Vagina (tissue), 2 donors: ENCODE results near the gene ZYG11A. TPM values are rescaled to one million over a fixed set of nuclear protein-coding genes. Genes with fewer than 3 reads are reported as not detected.
"Not testable (repeated sequence)": the region's sequence is repeated elsewhere in the genome, so short reads cannot be mapped to it uniquely, and the experiment has no call there.

Experiments used
- DNase-seq, 2 donors: peaks; one replicate each; pipeline ENCODE4 v3.0.0-alpha.2; 2017; ENCODE audit errors: extremely low spot score in 2 of 2
- H3K27ac ChIP-seq: fragments of 200-600 bp; sonication (generic); one replicate; pipeline ENCODE4 v1.5.1; 2019
- H3K27me3 ChIP-seq: fragments of 200-600 bp; sonication (generic); one replicate; pipeline ENCODE4 v1.5.1; 2019
- H3K36me3 ChIP-seq, 2 donors: fragments of 200-600 bp; sonication (generic); one replicate each; pipeline ENCODE4 v1.5.1; 2017 to 2019
- H3K4me1 ChIP-seq: fragments of 200-600 bp; sonication (generic); one replicate; pipeline ENCODE4 v1.5.1; 2019
- H3K4me3 ChIP-seq, 2 donors: fragments of 200-600 bp; sonication (generic); 1 replicate in 1 of 2; 2 replicates in 1 of 2; pipeline ENCODE4 v1.5.1; 2016 to 2019
- H3K9me3 ChIP-seq: fragments of 200-600 bp; sonication (generic); one replicate; pipeline ENCODE4 v1.5.1; 2019
- POLR2A ChIP-seq, 2 donors: fragments of 450-650 bp; IDR thresholded peaks; one replicate each; pipeline ENCODE4 v1.6.1; 2017; ENCODE audit warnings: antibody characterized with exemption in 2 of 2, mild to moderate bottlenecking in 2 of 2, moderate library complexity in 2 of 2
- POLR2AphosphoS5 ChIP-seq, 2 donors: sonication (generic); formaldehyde crosslinking; IDR thresholded peaks; one replicate each; pipeline ENCODE4 v1.9.0; 2017; ENCODE audit warnings: antibody characterized with exemption in 2 of 2, mild to moderate bottlenecking in 2 of 2, low read depth in 1 of 2; ENCODE audit not compliant: insufficient read depth in 1 of 2
- intact Hi-C: fragments of 100-400 bp; cut with DNase I; formaldehyde crosslinking; loops from one replicate; pipeline ENCODE4 v1.15.1; 2023
- total RNA-seq: library from RNA; depleted of rRNA; stranded (reverse); fragments of >200 nt; gene quantifications from one replicate; pipeline ENCODE4 v1.2.3, GENCODE V29; 2016
- TF ChIP-seq, protein P1 (sequence below), 3 experiments: fragments of 450-650 bp in 2 of 3; fragments of 200-600 bp in 1 of 3; sonication (generic) in 1 of 3; IDR thresholded peaks; one replicate each; pipeline ENCODE4 v1.5.1; 2017 to 2019; ENCODE audit warnings: antibody characterized with exemption in 3 of 3, mild to moderate bottlenecking in 2 of 3, moderate library complexity in 2 of 3

ZYG11A gene
- total RNA-seq = 0.74 TPM

- intact Hi-C loops = no loop called here
- Histone ChIP-seq H3K27me3 (peaks cover 8% of the 10 kb centered on the region), H3K27ac (no peak within 1 kb of the TSS), H3K4me1 (peaks cover 12% of the 10 kb centered on the region), H3K9me3 (no peaks in the 10 kb centered on the region), H3K36me3 (no peaks in the 10 kb centered on the region), H3K4me3 (peak within 1 kb of the TSS; percentile 38 to 39)
- DNase-seq = no peak
- TF ChIP-seq, protein P1, sequence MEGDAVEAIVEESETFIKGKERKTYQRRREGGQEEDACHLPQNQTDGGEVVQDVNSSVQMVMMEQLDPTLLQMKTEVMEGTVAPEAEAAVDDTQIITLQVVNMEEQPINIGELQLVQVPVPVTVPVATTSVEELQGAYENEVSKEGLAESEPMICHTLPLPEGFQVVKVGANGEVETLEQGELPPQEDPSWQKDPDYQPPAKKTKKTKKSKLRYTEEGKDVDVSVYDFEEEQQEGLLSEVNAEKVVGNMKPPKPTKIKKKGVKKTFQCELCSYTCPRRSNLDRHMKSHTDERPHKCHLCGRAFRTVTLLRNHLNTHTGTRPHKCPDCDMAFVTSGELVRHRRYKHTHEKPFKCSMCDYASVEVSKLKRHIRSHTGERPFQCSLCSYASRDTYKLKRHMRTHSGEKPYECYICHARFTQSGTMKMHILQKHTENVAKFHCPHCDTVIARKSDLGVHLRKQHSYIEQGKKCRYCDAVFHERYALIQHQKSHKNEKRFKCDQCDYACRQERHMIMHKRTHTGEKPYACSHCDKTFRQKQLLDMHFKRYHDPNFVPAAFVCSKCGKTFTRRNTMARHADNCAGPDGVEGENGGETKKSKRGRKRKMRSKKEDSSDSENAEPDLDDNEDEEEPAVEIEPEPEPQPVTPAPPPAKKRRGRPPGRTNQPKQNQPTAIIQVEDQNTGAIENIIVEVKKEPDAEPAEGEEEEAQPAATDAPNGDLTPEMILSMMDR (IDR thresholded peaks at IDR 0.05) = no peak
- TF ChIP-seq POLR2A (IDR thresholded peaks at IDR 0.05) = no peak
- no peak for TF ChIP-seq POLR2AphosphoS5 (IDR thresholded peaks at IDR 0.05; ENCODE audit: insufficient read depth in 1 of 2, low read depth in 1 of 2)
Observed at GRCh38 chr1:52842643-52843310, at the start of gene ZYG11A. Gene ZYG11A (plus strand): TSS chr1:52842760. CDS start chr1:52842884, 124 bp downstream.

- H3K4me1 ChIP-seq, intact Hi-C loops, H3K27me3 ChIP-seq, H3K4me3 ChIP-seq, H3K27ac ChIP-seq, DNase-seq, H3K9me3 ChIP-seq: not testable (repeated sequence)
- H3K36me3 ChIP-seq = peaks cover 0 to 21% of the 10 kb centered on the region in 2 donors
Observed at GRCh38 chr1:52793717-52794116, 48.8 kb upstream of the ZYG11A start.

GRCh38 chr1:52795464-52795863 is 47.1 kb upstream of the ZYG11A start:
- Histone ChIP-seq H3K27ac (no peak overlapping the region), H3K36me3 (peaks cover 0 to 21% of the 10 kb centered on the region in 2 donors), H3K4me1 (no peaks in the 10 kb centered on the region), H3K27me3 (no peaks in the 10 kb centered on the region), H3K4me3 (no peak overlapping the region), H3K9me3 (no peaks in the 10 kb centered on the region)
- TF ChIP-seq POLR2AphosphoS5 (IDR thresholded peaks at IDR 0.05; ENCODE audit: insufficient read depth in 1 of 2, low read depth in 1 of 2) = no peak
- no peak for DNase-seq
- intact Hi-C loops = no loop called here

DNA sequence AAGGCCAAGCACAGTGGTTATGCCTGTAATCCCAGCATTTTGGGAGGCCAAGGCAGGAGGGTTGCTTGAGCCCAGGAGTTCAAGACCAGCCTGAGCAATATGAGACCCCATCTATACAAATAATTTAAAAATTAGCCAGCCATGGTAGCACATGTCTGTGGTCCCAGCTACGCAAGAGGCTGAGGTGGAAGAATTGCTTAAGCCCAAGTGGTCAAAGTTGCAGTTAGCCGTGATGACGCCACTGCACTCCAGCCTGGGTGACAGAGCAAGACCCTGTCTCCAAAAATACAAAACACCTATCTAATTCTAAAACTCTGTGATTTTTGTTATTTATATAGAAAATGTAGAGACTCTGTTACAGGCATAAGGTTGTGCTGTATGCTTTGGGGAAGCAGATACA is 44.2 kb upstream of the ZYG11A start:
- no peaks in the 10 kb centered on the region for H3K27me3 ChIP-seq
- intact Hi-C loops = no loop called here
- H3K27ac ChIP-seq = no peak overlapping the region
- no peaks in the 10 kb centered on the region for H3K4me1 ChIP-seq
- H3K9me3 ChIP-seq = no peaks in the 10 kb centered on the region
- H3K36me3 ChIP-seq = peaks cover 0 to 22% of the 10 kb centered on the region in 2 donors
- DNase-seq = no peak
- H3K4me3 ChIP-seq = no peak overlapping the region
- TF ChIP-seq POLR2A (IDR thresholded peaks at IDR 0.05) (no peak), POLR2AphosphoS5 (IDR thresholded peaks at IDR 0.05; ENCODE audit: insufficient read depth in 1 of 2, low read depth in 1 of 2) (no peak)
- TF ChIP-seq, protein P1 (IDR thresholded peaks at IDR 0.05) = no peak

DNA sequence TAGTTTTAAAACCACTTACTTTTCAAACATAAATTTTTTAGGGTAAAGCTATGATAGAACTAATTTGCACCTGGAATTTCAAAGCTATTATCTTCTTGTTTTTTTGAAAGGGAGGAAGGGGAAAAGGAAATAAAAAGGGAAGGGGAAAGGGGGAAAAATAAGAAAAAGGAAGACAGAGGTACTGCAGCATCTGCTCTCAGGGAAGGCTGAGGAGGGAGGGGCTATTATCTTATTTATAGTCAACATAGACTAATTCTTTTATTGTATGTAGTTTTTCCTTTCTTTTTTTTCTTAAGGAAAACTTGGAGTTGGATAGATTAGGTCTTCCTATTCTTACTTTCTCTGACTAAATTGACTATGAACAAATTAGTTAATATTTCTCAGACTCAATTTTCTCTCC is 41.5 kb upstream of the ZYG11A start:
- H3K4me1 ChIP-seq = no peaks in the 10 kb centered on the region
- H3K4me3 ChIP-seq = no peak overlapping the region
- intact Hi-C loops = no loop called here
- TF ChIP-seq POLR2AphosphoS5 (IDR thresholded peaks at IDR 0.05; ENCODE audit: insufficient read depth in 1 of 2, low read depth in 1 of 2) (no peak), POLR2A (IDR thresholded peaks at IDR 0.05) (no peak)
- TF ChIP-seq, protein P1 (IDR thresholded peaks at IDR 0.05) = no peak
- H3K27me3 ChIP-seq = no peaks in the 10 kb centered on the region
- H3K27ac ChIP-seq = no peak overlapping the region
- no peaks in the 10 kb centered on the region for H3K9me3 ChIP-seq
- peaks cover 0 to 23% of the 10 kb centered on the region in 2 donors for H3K36me3 ChIP-seq
- DNase-seq = no peak

DNA sequence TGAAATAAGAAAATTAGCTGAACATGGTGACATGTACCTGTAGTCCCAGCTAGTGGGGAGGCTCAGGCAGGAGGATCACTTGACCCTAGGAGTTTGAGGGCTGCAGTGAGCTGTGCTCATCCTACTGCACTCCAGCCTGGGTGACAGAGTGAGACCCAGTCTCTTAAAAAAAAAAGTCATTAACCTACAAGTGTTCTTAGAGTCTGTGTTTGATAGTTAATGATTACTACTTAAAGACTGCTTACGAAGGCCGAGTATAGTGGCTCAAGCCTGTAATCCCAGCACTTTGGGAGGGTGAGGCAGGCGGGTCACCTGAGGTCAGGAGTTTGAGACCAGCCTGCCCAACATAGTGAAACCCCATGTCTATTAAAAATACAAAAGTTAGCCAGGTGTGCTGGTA is 38.5 kb upstream of the ZYG11A start:
- H3K27ac ChIP-seq, DNase-seq, H3K4me3 ChIP-seq, H3K36me3 ChIP-seq, intact Hi-C loops, H3K4me1 ChIP-seq, H3K27me3 ChIP-seq, H3K9me3 ChIP-seq: not testable (repeated sequence)
